Measurements from ENCODE around the gene MEIG1. TPM values are rescaled to one million over a fixed set of nuclear protein-coding genes. Genes with fewer than 3 reads are reported as not detected.

Gene MEIG1
- total RNA-seq, 1 experiment from 2014 or later, result 1.6 TPM

- H3K79me2 ChIP-seq (ENCODE audit: low read length), result peaks cover 40% of the 10 kb centered on the region
- no peaks in the 10 kb centered on the region for H4K20me1 ChIP-seq (ENCODE audit: low read length)
- POLR2A ChIA-PET (ENCODE audit: unreplicated experiment), result no interaction called here
These were observed 5.0 kb upstream of the MEIG1 start, which contains the start of gene DCLRE1C for GRCh38 chr10:14954001-14954770. Gene DCLRE1C (minus strand): TSS chr10:14954096. CDS start chr10:14954010, 86 bp downstream.

GRCh38 chr10:14954934-14955333 lies 4.3 kb upstream of the MEIG1 start:
- DNase-seq (no peak), ATAC-seq (no peak)
- intact Hi-C loops (cut with micrococcal nuclease), result loop anchor here (1.0 to 5.0 kb wide), 2 partner anchors 73 to 141 kb away; no protein-coding TSS in a partner anchor
- Histone ChIP-seq H3K4me1 (ENCODE audit: insufficient read depth, low read length) (peaks cover 13% of the 10 kb centered on the region), H3K9me3 (ENCODE audit: low read length) (no peaks in the 10 kb centered on the region), H3K79me2 (ENCODE audit: low read length) (peaks cover 37% of the 10 kb centered on the region), H3K36me3 (ENCODE audit: low read depth, low read length) (no peaks in the 10 kb centered on the region), H2AFZ (ENCODE audit: low read length) (peak overlapping the region; percentile 88; the same call in 1 of the 2 replicates), H3K9me2 (replicated peaks; ENCODE audit: low read length) (no peaks in the 10 kb centered on the region), H4K20me1 (ENCODE audit: low read length) (no peaks in the 10 kb centered on the region), H3K27me3 (ENCODE audit: low read length) (no peaks in the 10 kb centered on the region), H3F3A (ENCODE audit: low read length, unreplicated experiment) (peaks cover 4% of the 10 kb centered on the region), H3K4me3 (ENCODE audit: low read length) (peak overlapping the region; percentile 72), H3K4me2 (ENCODE audit: low read length) (peak overlapping the region; percentile 84), H3K9ac (ENCODE audit: low read length) (peak overlapping the region; percentile 91), H3K27ac (ENCODE audit: low read length) (peak overlapping the region; percentile 97)
- ChIA-PET CTCF (no interaction called here), POLR2A (ENCODE audit: unreplicated experiment) (no interaction called here)
- no TSS peak for BruUV-seq (replicated peaks)
- TF ChIP-seq CTCF (conservative IDR thresholded peaks at IDR 0.05; ENCODE audit: low read depth, low read length), result no peak
- no peak for TF ChIP-seq EZH2 (IDR thresholded peaks at IDR 0.05; ENCODE audit: low read length, unreplicated experiment)
- TF ChIP-seq EZH2phosphoT487 (IDR thresholded peaks at IDR 0.05; ENCODE audit: borderline replicate concordance, low read length), result no peak

More at GRCh38 chr10:14954001-14954770, 5.0 kb upstream of the MEIG1 start, which contains the start of gene DCLRE1C:
- TSS peak; percentile 81 for BruUV-seq (replicated peaks)
- Histone ChIP-seq H3F3A (ENCODE audit: low read length, unreplicated experiment) (peaks cover 4% of the 10 kb centered on the region), H3K9me3 (ENCODE audit: low read length) (no peaks in the 10 kb centered on the region), H3K36me3 (ENCODE audit: low read depth, low read length) (no peaks in the 10 kb centered on the region), H2AFZ (ENCODE audit: low read length) (peak within 1 kb of the TSS; percentile 88), H3K9me2 (replicated peaks; ENCODE audit: low read length) (no peaks in the 10 kb centered on the region), H3K27me3 (ENCODE audit: low read length) (no peaks in the 10 kb centered on the region), H3K27ac (ENCODE audit: low read length) (peak within 1 kb of the TSS; percentile 97), H3K4me2 (ENCODE audit: low read length) (peak within 1 kb of the TSS; percentile 84), H3K4me1 (ENCODE audit: insufficient read depth, low read length) (peaks cover 13% of the 10 kb centered on the region), H3K9ac (ENCODE audit: low read length) (peak within 1 kb of the TSS; percentile 91), H3K4me3 (ENCODE audit: low read length) (peak within 1 kb of the TSS; percentile 72)
- DNase-seq (peak; percentile 82), ATAC-seq (peak; percentile 89)
- intact Hi-C loops (cut with micrococcal nuclease), result loop anchor here (1.0 to 5.0 kb wide), 2 partner anchors 72 to 142 kb away; no protein-coding TSS in a partner anchor
- TF ChIP-seq EZH2phosphoT487 (IDR thresholded peaks at IDR 0.05; ENCODE audit: borderline replicate concordance, low read length), result no peak
- TF ChIP-seq CTCF (conservative IDR thresholded peaks at IDR 0.05; ENCODE audit: low read depth, low read length), result no peak
- TF ChIP-seq EZH2 (IDR thresholded peaks at IDR 0.05; ENCODE audit: low read length, unreplicated experiment), result no peak
- CTCF ChIA-PET, result no interaction called here

GRCh38 chr10:14958872-14959220 lies 342 bp upstream of the MEIG1 start:
- TSS peak; percentile 80 for BruUV-seq (replicated peaks)
- Histone ChIP-seq H3K27ac (ENCODE audit: low read length) (no peak overlapping the region), H3K79me2 (ENCODE audit: low read length) (no peaks in the 10 kb centered on the region), H2AFZ (ENCODE audit: low read length) (peak overlapping the region; percentile 88), H3K4me2 (ENCODE audit: low read length) (peak overlapping the region; percentile 95), H3K4me3 (ENCODE audit: low read length) (peak overlapping the region; percentile 84), H3K4me1 (ENCODE audit: insufficient read depth, low read length) (peaks cover 8% of the 10 kb centered on the region), H4K20me1 (ENCODE audit: low read length) (no peaks in the 10 kb centered on the region), H3K36me3 (ENCODE audit: low read depth, low read length) (no peaks in the 10 kb centered on the region), H3K9me3 (ENCODE audit: low read length) (no peaks in the 10 kb centered on the region), H3K9ac (ENCODE audit: low read length) (peak overlapping the region; percentile 96), H3K27me3 (ENCODE audit: low read length) (no peaks in the 10 kb centered on the region), H3K9me2 (replicated peaks; ENCODE audit: low read length) (no peaks in the 10 kb centered on the region), H3F3A (ENCODE audit: low read length, unreplicated experiment) (peaks cover 4% of the 10 kb centered on the region)
- ATAC-seq (no peak), DNase-seq (no peak)
- ChIA-PET POLR2A (ENCODE audit: unreplicated experiment) (interaction anchor here (0.7 kb wide), 1 partner anchor 26 kb away, joined by 3 read pairs; no protein-coding TSS in a partner anchor), CTCF (no interaction called here)
- TF ChIP-seq CTCF (conservative IDR thresholded peaks at IDR 0.05; ENCODE audit: low read depth, low read length) (no peak), EZH2phosphoT487 (IDR thresholded peaks at IDR 0.05; ENCODE audit: borderline replicate concordance, low read length) (no peak), EZH2 (IDR thresholded peaks at IDR 0.05; ENCODE audit: low read length, unreplicated experiment) (no peak)
- intact Hi-C loops (cut with micrococcal nuclease), result no loop called here

Measured in PC-3 (cell line).